Measurements from ENCODE around the gene DKC1.

GRCh38 chrX:154797006-154797405 lies 34.3 kb downstream of the DKC1 start:
- TF ChIP-seq CTCF (conservative IDR thresholded peaks at IDR 0.05; ENCODE audit: low read depth in 2 of 2), result no peak
- no peak for TF ChIP-seq EZH2 (IDR thresholded peaks at IDR 0.05; ENCODE audit: low read depth, unreplicated experiment)
- no peak for TF ChIP-seq REST (IDR thresholded peaks at IDR 0.05; ENCODE audit: unreplicated experiment)
- TF ChIP-seq EZH2phosphoT487 (IDR thresholded peaks at IDR 0.05; ENCODE audit: unreplicated experiment), result no peak
- TF ChIP-seq POLR2AphosphoS5 (IDR thresholded peaks at IDR 0.05; ENCODE audit: low read depth), result no peak
- no peak for TF ChIP-seq JUNB (IDR thresholded peaks at IDR 0.05; ENCODE audit: unreplicated experiment)
- no peak for TF ChIP-seq CREB1 (CRISPR knock-in tag; IDR thresholded peaks at IDR 0.05; ENCODE audit: low read depth)
- no peak for TF ChIP-seq STAT1 (IDR thresholded peaks at IDR 0.05; ENCODE audit: unreplicated experiment)

All from GM23338 (cell line).